DOHH2 (cell line): ENCODE data around the gene DBT.

Experiments
- CTCF ChIP-seq: fragments of 200-600 bp; sonication (generic); IDR thresholded peaks from one replicate; pipeline ENCODE4 v1.5.1; 2014; ENCODE audit warnings: antibody characterized with exemption, mild to moderate bottlenecking, low read depth, low read length; ENCODE audit not compliant: poor library complexity, severe bottlenecking
- EZH2phosphoT487 ChIP-seq: fragments of 200-600 bp; sonication (generic); IDR thresholded peaks from 2 replicates; pipeline ENCODE4 v1.6.1; 2017; ENCODE audit warnings: borderline replicate concordance, mild to moderate bottlenecking, antibody characterized with exemption, low read length, moderate library complexity, mixed read lengths

DNA sequence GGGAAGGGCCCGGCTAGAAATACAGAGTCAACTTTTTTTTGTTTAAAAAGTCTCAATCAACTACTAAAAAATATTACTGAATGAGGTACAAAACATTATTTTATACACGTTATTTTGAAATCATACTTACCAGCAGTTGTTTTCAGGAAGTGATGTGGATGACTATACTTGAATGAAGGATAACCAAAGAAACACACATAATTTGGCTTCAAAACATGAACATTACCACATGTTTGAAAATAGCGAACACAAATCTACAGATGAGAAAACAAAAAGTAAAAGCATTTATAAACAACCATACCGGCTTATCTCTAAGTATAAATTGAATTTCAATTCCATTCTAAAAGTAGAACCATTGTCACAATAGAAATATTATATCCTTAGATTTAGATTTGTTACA is 9.0 kb downstream of the DBT start:
- TF ChIP-seq CTCF (no peak), EZH2phosphoT487 (no peak)
